Retinal pigment epithelial cell (primary cell): Measurements from ENCODE around the gene ZBTB22.

ENCODE experiments used
- DNase-seq: peaks from one replicate; pipeline ENCODE4 v3.0.0-alpha.2; 2010; ENCODE audit warnings: low read depth
- H3K4me3 ChIP-seq: 2 replicates; pipeline ENCODE4 v1.5.1; 2011; ENCODE audit warnings: mild to moderate bottlenecking, low read length, control low read depth, moderate library complexity
- CTCF ChIP-seq: conservative IDR thresholded peaks from 2 replicates; pipeline ENCODE4 v1.5.1; 2011; ENCODE audit warnings: low read depth, low read length, control low read depth, inconsistent platforms

The ZBTB22 gene

GRCh38 chr6:33296797-33297405 lies 20.6 kb downstream of the ZBTB22 start:
- TF ChIP-seq CTCF = no peak
- peak overlapping the region; percentile 96 for H3K4me3 ChIP-seq
- no peak for DNase-seq

- no peak for TF ChIP-seq CTCF
- no peak for DNase-seq
- no peak overlapping the region for H3K4me3 ChIP-seq
Measured at GRCh38 chr6:33295621-33296369, 21.7 kb downstream of the ZBTB22 start.

- H3K4me3 ChIP-seq = no peak overlapping the region
- DNase-seq = no peak
- no peak for TF ChIP-seq CTCF
Measured at GRCh38 chr6:33294086-33294823, 23.3 kb downstream of the ZBTB22 start.

GRCh38 chr6:33292996-33293682 lies 24.4 kb downstream of the ZBTB22 start:
- H3K4me3 ChIP-seq = no peak overlapping the region
- TF ChIP-seq CTCF = no peak
- no peak for DNase-seq

- peak overlapping the region; percentile 97 for H3K4me3 ChIP-seq
Measured at GRCh38 chr6:33290459-33290858, 27.1 kb downstream of the ZBTB22 start.

More at GRCh38 chr6:33290459-33290858, 27.1 kb downstream of the ZBTB22 start:
- no peak for TF ChIP-seq CTCF
- no peak for DNase-seq
